ENCODE results near the gene COBLL1. TPM values are rescaled to one million over a fixed set of nuclear protein-coding genes. Genes with fewer than 3 reads are reported as not detected.

COBLL1 gene
- total and polyA plus RNA-seq, 2 of the 4 experiments (the other 2 are of a cell fraction): 0.79 to 1.1 TPM

- no TSS peak for BruUV-seq (replicated peaks)
- H4K20me1 ChIP-seq (ENCODE audit: insufficient read depth, low read length): no peaks in the 10 kb centered on the region
- peak overlapping the region; percentile 65; the same call in 1 of the 2 replicates for H3K18ac ChIP-seq (ENCODE audit: low read depth, low read length)
- H3K9ac ChIP-seq (ENCODE audit: low read depth, low read length): no peak overlapping the region
- H3K27me3 ChIP-seq (ENCODE audit: control insufficient read depth, insufficient read depth, low read length): no peaks in the 10 kb centered on the region
- WGBS, 2 experiments (ENCODE audit: extremely low coverage in 2 of 2, insufficient read length in 1 of 2): 80% methylated on average over 1 of the region's 3 CpGs; no CpG with 5 or more reads in 1 of the 2 experiments
- no peak overlapping the region for H3K56ac ChIP-seq (ENCODE audit: extremely low read depth, insufficient read depth, low read length)
- no peak overlapping the region for H2AFZ ChIP-seq (replicated peaks; ENCODE audit: low read length, poor library complexity)
- ChIA-PET POLR2A (ENCODE audit: unreplicated experiment) (no interaction called here), CTCF (interaction anchor here (0.8 to 0.9 kb wide), 2 partner anchors 17 to 31 kb away, joined by 3 to 10 read pairs; no protein-coding TSS in a partner anchor)
- no peaks in the 10 kb centered on the region for H3K79me1 ChIP-seq (ENCODE audit: low read depth in 1 of 2, low read length in 2 of 2)
- no peaks in the 10 kb centered on the region for H3K9me1 ChIP-seq (ENCODE audit: insufficient read depth, low read length)
- TF ChIP-seq POLR2A (IDR thresholded peaks at IDR 0.05; ENCODE audit: low read depth, low read length) (no peak), MAFK (IDR thresholded peaks at IDR 0.05; ENCODE audit: low read depth, low read length) (no peak)
- H4K91ac ChIP-seq (ENCODE audit: insufficient read depth, low read depth, low read length): no peak overlapping the region
- no peaks in the 10 kb centered on the region for H3K9me3 ChIP-seq (ENCODE audit: control insufficient read depth, insufficient read depth, low read length)
- H4K8ac ChIP-seq (ENCODE audit: low read depth in 2 of 2, low read length in 2 of 2): no peak overlapping the region
- H2AK9ac ChIP-seq (replicated peaks; ENCODE audit: low read depth, low read length, poor library complexity): no peak overlapping the region
- ATAC-seq (ENCODE audit: low read depth) (peak; percentile 80), DNase-seq (peak; percentile 14)
- no peaks in the 10 kb centered on the region for H3K4me1 ChIP-seq (ENCODE audit: control insufficient read depth, insufficient read depth, low read length)
- H2AK5ac ChIP-seq (ENCODE audit: low read depth, low read length): no peak overlapping the region
- H2BK5ac ChIP-seq (ENCODE audit: low read depth, low read length, poor library complexity, severe bottlenecking): no peak overlapping the region
- H3K27ac ChIP-seq (ENCODE audit: insufficient read depth, low read length): no peak overlapping the region
- H2BK15ac ChIP-seq (ENCODE audit: low read depth, low read length): no peak overlapping the region
- in situ Hi-C loops (cut with MboI; ENCODE audit: low sequenced_read_pairs): loop anchor here (10.0 kb wide), 1 partner anchor 155 kb away; no protein-coding TSS in a partner anchor
- H4K5ac ChIP-seq (ENCODE audit: low read depth, low read length): no peak overlapping the region
- no peak overlapping the region for H3K4me3 ChIP-seq (ENCODE audit: insufficient read depth, low read depth, low read length)
- H2BK120ac ChIP-seq (ENCODE audit: low read depth, low read length): no peak overlapping the region
- dilution Hi-C loops (cut with HindIII; ENCODE audit: low sequenced_read_pairs, unreplicated experiment): no loop called here
- H3K36me3 ChIP-seq (ENCODE audit: control insufficient read depth, insufficient read depth, low read length): no peaks in the 10 kb centered on the region
- H2BK20ac ChIP-seq (ENCODE audit: low read depth, low read length): no peak overlapping the region
- no peak overlapping the region for H3K4me2 ChIP-seq (ENCODE audit: low read depth, low read length)
- no peak overlapping the region for H3K4ac ChIP-seq (ENCODE audit: low read depth, low read length)
- H3K14ac ChIP-seq (replicated peaks; ENCODE audit: low read depth, low read length): no peak overlapping the region
- no peak overlapping the region for H3K23ac ChIP-seq (ENCODE audit: low read depth, low read length)
- intact Hi-C loops (cut with micrococcal nuclease): loop anchor here (5.0 kb wide), 1 partner anchor 1373 kb away; no protein-coding TSS in a partner anchor
These were observed 121.4 kb downstream of the COBLL1 start for GRCh38 chr2:164719996-164720941.
